ENCODE measurements around the gene CTSC.

Gene CTSC

GRCh38 chr11:88281317-88281712, 56.2 kb downstream of the CTSC start:
- H3K27ac ChIP-seq = no peak overlapping the region
- TF ChIP-seq CTCF (conservative IDR thresholded peaks at IDR 0.05; ENCODE audit: low read depth, low read length) = no peak
- no peaks in the 10 kb centered on the region for H3K36me3 ChIP-seq (ENCODE audit: insufficient read depth)
- H3K9ac ChIP-seq = no peak overlapping the region
- H3K4me3 ChIP-seq (IDR thresholded peaks at IDR 0.05; ENCODE audit: insufficient read depth, low read depth, low read length) = no peak overlapping the region
- no peak overlapping the region for H2AFZ ChIP-seq (ENCODE audit: low read depth)
- no peaks in the 10 kb centered on the region for H4K20me1 ChIP-seq (ENCODE audit: insufficient read depth)
- no peaks in the 10 kb centered on the region for H3K4me1 ChIP-seq (ENCODE audit: low read depth, poor library complexity, severe bottlenecking)
- H3K79me2 ChIP-seq (ENCODE audit: insufficient read depth, low read depth) = no peaks in the 10 kb centered on the region
- no peak overlapping the region for H3K4me2 ChIP-seq
- H3K27me3 ChIP-seq (ENCODE audit: insufficient read depth, low read depth) = no peaks in the 10 kb centered on the region

GRCh38 chr11:88280673-88281316, 56.7 kb downstream of the CTSC start:
- Histone ChIP-seq H3K36me3 (ENCODE audit: insufficient read depth) (no peaks in the 10 kb centered on the region), H4K20me1 (ENCODE audit: insufficient read depth) (no peaks in the 10 kb centered on the region), H3K9ac (no peak overlapping the region), H3K4me3 (IDR thresholded peaks at IDR 0.05; ENCODE audit: insufficient read depth, low read depth, low read length) (no peak overlapping the region), H3K79me2 (ENCODE audit: insufficient read depth, low read depth) (no peaks in the 10 kb centered on the region), H3K4me2 (no peak overlapping the region), H2AFZ (ENCODE audit: low read depth) (no peak overlapping the region), H3K4me1 (ENCODE audit: low read depth, poor library complexity, severe bottlenecking) (no peaks in the 10 kb centered on the region), H3K27me3 (ENCODE audit: insufficient read depth, low read depth) (no peaks in the 10 kb centered on the region), H3K27ac (no peak overlapping the region)
- no peak for TF ChIP-seq CTCF (conservative IDR thresholded peaks at IDR 0.05; ENCODE audit: low read depth, low read length)

GRCh38 chr11:88277349-88277915, 60.1 kb downstream of the CTSC start:
- Histone ChIP-seq H3K79me2 (ENCODE audit: insufficient read depth, low read depth) (no peaks in the 10 kb centered on the region), H3K36me3 (ENCODE audit: insufficient read depth) (no peaks in the 10 kb centered on the region), H3K27ac (no peak overlapping the region)

GRCh38 chr11:88275636-88276035, 61.9 kb downstream of the CTSC start:
- no peak overlapping the region for H3K4me2 ChIP-seq
- H3K27me3 ChIP-seq (ENCODE audit: insufficient read depth, low read depth) = no peaks in the 10 kb centered on the region
- no peak for TF ChIP-seq CTCF (conservative IDR thresholded peaks at IDR 0.05; ENCODE audit: low read depth, low read length)
- H3K9ac ChIP-seq = no peak overlapping the region
- no peak overlapping the region for H3K27ac ChIP-seq
- H2AFZ ChIP-seq (ENCODE audit: low read depth) = no peak overlapping the region
- no peaks in the 10 kb centered on the region for H3K4me1 ChIP-seq (ENCODE audit: low read depth, poor library complexity, severe bottlenecking)
- H3K4me3 ChIP-seq (IDR thresholded peaks at IDR 0.05; ENCODE audit: insufficient read depth, low read depth, low read length) = no peak overlapping the region
- no peaks in the 10 kb centered on the region for H4K20me1 ChIP-seq (ENCODE audit: insufficient read depth)
- no peaks in the 10 kb centered on the region for H3K79me2 ChIP-seq (ENCODE audit: insufficient read depth, low read depth)
- no peaks in the 10 kb centered on the region for H3K36me3 ChIP-seq (ENCODE audit: insufficient read depth)

More at GRCh38 chr11:88277349-88277915, 60.1 kb downstream of the CTSC start:
- Histone ChIP-seq H3K27me3 (ENCODE audit: insufficient read depth, low read depth) (no peaks in the 10 kb centered on the region), H2AFZ (ENCODE audit: low read depth) (no peak overlapping the region), H3K4me3 (IDR thresholded peaks at IDR 0.05; ENCODE audit: insufficient read depth, low read depth, low read length) (no peak overlapping the region), H4K20me1 (ENCODE audit: insufficient read depth) (no peaks in the 10 kb centered on the region), H3K4me1 (ENCODE audit: low read depth, poor library complexity, severe bottlenecking) (no peaks in the 10 kb centered on the region), H3K9ac (no peak overlapping the region), H3K4me2 (no peak overlapping the region)
- TF ChIP-seq CTCF (conservative IDR thresholded peaks at IDR 0.05; ENCODE audit: low read depth, low read length) = no peak
